GM18858 (cell line): Measurements from ENCODE around the gene C14orf119.
"Not testable (repeated sequence)": the region's sequence is repeated elsewhere in the genome, so short reads cannot be mapped to it uniquely, and the experiment has no call there.

Source experiments
- ATAC-seq: cut with Tn5 transposase; IDR thresholded peaks from one replicate; pipeline ENCODE4 v1.9.1; 2021; ENCODE audit not compliant: unreplicated experiment

C14orf119 gene

GRCh38 chr14:23107620-23108019 lies 12.3 kb downstream of the C14orf119 start:
- not testable (repeated sequence) for ATAC-seq

- ATAC-seq: not testable (repeated sequence)
These were observed 12.9 kb downstream of the C14orf119 start for GRCh38 chr14:23108169-23108568.

DNA sequence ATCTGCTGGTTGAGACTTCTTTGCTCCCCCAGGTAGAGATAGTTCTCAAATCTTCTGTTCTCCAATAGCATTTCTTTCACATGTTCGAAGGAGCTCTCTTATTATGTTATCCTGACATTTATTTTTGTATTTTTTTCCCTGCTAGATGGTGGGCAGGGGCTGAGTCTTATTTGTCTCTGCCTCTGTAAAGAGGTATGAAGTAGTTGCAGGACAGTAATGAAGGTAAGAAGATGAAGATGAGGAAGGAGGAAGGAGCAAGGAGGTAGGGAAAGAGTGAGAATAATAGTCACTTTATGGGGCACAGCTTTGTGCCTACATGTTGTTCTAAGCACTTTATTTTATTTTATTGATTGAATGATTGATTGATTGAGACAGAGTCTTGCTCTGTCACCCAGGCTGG lies 14.5 kb downstream of the C14orf119 start:
- no peak for ATAC-seq

GRCh38 chr14:23110579-23111365 lies 15.5 kb downstream of the C14orf119 start:
- ATAC-seq: no peak

- ATAC-seq: no peak
These were observed 17.3 kb downstream of the C14orf119 start for GRCh38 chr14:23112359-23113178.

GRCh38 chr14:23113431-23114119 lies 18.3 kb downstream of the C14orf119 start:
- no peak for ATAC-seq

DNA sequence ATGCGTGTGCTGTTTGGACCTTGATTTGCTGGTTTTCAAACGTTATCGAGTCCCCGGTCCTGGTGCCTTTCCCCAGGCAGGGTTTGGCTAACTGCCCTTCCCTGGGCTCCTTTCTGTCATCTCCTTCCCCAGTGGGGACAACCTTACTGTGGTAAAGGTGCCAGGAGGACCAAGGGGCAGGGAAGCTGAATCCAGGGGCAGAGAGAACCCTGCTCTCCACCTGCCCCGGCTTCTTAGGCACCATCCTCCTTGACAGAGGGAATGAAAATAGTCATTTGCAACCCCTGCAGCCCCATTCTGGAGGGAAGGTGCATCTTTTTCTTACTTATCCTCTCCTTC lies 18.8 kb downstream of the C14orf119 start:
- ATAC-seq: no peak

DNA sequence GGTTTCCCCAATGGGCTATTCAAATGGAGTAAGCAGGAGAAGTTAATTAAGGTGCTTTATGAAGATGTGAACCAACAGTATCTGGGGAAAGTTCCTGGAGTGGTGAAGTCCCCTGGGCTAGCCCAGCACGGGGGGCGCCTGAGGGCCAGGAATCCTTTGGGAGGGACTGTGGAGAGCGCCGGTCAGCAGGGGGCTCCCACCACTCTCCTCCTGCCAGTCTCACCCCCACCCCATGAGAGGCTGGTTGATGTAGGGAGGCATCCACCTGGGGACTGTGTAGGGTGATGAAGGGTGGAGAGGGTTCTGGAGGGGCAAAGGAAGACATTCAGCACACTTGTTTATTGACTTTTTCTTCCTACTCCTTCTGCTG lies 19.3 kb downstream of the C14orf119 start:
- ATAC-seq: no peak

DNA sequence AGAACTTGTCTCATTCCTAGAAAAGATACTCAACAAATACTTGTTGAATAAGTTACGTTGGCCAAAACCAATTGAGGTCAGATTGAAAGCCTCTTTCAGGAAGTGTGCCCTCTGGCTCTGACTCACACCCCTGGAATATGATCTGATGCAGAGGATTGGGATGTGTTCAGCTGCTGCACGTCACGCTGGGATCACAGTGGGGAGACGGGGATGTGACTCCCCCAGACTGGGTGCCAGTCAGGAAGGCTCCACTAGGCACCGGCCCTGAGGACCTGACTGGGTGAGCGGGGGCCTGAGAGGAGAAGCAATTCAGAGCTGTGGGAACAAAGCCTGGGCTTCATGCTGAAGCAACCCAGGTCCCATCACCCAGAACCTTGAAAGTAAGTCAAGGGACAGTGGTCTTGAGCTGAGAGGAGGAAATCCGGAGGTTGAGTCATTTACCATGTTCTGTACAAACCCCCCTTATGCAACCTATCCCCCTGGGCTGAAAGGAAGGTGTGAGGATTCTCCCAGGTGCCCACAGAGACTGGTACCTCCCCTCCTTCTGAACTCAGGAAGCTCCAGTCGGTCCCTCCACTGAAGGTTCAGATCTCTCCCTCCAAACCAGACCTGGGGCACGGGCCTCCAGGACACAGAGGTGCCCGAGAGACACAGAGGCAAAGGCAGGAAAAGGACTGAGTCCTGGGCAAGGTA lies 19.9 kb downstream of the C14orf119 start:
- no peak for ATAC-seq

DNA sequence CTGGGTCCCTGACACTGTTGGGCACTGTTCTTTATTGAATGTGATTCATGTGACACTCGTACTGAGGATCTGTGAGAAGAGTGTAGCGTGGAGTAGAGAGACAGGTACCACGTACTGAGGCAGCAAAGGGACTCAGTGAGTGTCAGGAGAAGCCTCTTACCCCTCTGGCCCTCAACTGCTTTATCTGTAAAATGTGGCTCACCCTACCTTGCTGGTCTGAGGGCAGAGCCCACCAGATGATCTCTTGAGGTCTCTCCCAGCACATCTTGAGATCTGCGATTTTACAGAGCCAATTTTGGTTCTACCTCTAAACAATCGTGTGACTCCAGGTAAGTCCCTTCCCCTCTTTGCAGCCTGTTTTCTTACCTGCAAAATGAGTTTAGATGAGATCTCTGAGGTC lies 20.6 kb downstream of the C14orf119 start:
- no peak for ATAC-seq

DNA sequence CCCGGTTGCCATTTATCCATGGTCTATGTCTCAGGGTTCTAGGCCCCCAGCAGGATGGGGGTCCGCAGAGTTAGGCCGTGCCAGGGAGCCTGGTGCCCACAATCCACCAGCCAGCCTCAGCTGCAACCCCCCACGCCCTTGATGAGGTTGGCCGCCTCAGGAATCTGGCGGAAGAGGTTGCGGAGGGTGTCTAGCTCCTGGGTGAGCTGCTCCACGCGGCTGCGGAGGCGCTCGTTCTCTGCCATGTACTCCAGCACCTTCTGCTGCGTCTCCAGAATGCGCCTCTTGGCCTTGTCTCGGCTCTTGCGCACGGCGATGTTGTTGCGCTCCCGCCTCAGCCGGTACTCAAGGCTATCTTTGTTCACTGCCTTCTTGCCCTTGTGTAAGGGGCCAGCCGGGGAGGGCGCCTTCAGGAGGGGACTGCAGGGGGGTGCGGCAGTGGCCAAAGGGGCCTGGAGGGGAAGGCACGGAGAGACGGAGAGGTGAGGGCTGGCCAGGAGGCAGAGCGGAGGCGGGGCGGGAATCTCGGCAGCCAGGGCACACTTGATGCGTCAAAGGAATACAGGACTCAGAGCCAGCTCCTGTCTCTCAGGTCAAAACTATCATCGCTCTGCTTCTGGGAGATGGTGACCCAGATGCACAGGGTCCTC lies 22.2 kb downstream of the C14orf119 start:
- no peak for ATAC-seq

DNA sequence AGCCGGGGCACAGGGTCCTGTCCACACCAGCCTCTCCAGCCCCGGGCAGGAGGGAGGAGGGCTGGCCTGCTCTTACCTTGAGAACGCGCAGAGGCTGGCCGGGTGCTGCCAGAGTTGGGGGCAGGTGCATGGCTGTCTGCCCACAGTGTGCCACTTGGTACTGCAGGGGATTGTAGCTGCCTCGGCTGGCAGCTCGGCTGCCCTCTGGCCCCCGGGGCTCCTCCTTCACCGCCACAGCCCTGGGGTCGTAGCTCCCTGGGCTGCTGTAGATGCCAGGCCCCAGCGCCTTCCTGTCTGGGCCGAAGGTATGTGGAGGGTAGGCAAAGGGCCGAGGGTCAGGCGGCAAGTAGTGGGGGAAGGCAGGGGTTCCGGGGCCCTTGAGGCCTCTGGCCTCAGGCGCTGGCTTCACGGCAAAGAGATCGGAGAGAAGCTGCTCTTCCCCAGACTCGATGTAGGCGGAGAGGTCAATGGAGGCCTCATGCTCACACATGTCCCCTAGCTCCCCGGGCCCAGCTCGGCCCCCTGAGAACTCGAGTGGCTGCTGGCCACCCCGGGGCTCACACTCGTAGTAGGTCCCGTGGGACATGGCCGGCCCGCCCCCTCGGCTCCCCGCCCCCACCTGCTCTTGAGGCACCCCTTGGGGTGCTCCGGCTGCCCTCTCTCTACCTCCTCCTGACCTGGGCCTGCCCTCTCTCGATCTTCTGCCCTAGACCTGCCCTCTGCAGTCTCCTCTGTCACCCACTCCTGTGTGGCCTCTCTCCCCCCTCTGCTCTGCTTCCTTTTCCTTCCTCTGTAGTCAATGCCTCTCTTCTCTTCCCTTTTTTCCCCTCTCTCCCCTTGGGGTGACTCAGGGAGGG lies 23.4 kb downstream of the C14orf119 start, which contains the start of gene CEBPE:
Gene CEBPE, minus strand, starts transcription at position 750 of the 857 bp plus-strand sequence. Its CDS starts 164 bp downstream, at position 586.
- no peak for ATAC-seq

DNA sequence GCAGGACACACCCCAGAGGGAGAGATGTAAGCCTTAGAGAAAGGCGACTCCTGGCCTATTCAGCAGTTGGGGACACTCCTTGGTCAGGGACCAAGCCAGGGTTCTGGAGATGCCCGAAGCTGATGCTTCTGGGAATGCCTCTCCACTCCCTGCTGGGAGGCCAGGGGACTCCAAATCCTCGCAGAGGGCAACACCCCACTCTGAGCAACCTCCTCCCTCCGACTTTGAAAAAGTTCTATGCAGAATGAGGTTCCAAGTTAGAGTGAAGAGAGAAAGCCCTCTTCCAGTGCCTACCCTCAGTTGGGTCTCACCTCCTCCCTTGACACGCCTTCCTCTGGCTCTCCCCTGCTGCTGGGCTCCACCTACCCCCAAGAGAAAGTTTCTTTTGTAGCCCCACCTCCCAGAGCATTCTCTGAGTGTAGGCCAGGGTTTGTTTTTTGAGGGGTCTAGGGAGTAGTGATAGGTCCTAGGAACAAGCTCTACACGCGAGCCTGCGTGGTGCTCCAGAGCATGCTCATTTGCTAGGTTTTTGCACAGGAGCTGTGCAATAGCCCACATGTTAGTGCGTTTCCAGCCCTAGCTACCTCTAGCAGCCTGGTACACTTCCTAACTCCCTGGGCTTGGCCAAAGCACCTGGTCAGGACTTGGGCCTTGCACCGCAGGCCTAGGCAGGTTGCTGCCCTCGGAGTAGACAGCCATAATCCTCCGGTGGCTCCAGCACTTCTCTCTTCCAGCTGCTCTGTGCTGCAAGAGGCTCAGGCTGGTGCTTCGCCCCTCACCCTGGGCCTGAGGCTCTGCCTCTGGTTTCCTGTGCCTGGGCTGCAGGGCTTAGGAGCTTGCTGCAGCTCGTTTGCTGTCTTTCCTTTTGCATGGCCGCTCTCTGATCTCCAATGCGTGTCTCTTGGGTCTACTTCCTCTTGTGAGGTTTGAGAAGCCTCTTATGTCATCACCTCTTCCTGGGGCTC lies 24.3 kb downstream of the C14orf119 start:
- ATAC-seq: no peak

DNA sequence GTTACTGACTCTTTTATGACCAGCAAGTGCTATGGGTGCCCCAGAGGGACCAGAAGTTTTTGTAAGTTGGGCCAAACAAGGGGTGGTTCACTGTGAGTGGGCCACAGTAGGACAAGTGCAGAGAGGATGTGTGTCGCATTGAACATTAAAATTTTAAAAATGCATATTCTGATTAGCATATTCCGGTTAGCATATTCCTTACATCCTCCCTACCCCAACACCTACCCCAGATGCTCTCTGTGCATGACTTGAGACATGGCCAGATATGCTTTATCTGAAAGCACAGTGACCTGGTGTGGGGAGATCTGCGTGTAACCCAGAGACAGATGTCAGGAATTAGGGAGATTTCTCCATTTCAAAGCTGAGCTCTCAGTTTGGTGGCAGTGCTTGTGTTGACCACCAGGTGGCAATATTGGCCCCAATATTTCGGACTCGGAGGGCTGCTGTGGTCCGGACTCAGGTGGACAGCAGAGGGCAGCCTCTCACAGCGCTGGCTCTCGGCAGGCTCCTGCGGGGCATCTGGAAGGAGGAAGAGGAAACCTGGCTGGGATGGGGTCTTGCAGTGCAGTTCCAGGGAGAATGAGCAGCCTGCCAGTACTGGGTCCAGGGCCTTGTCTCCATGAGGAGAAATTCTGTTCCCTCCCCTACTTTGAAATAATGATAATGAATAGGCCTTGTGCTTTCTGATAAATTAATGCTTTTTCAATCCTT lies 25.4 kb downstream of the C14orf119 start:
- ATAC-seq: peak; percentile 46

- peak; percentile 62 for ATAC-seq
These were observed 26.1 kb downstream of the C14orf119 start for GRCh38 chr14:23121361-23121771.

- no peak for ATAC-seq
These were observed 26.8 kb downstream of the C14orf119 start for GRCh38 chr14:23122086-23122485.

DNA sequence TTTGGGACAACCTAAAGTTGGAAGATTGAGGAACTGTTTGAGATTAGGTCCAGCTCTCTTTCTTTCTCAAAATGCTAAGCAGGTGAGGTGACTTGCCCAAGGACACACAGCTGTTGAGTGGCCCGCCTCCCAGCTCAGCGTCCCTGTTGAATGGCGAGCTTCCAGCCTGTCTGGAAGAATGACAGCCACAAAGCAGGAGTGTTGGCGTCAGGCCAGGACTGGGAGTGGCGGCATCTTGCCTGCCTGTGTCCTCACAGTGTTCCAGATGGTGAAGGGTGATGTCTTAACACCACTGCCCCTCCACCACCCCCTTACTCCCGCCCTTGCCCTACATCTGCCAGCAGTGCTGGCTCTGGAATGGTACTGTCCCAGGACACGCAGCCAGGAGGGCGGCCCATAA lies 28.1 kb downstream of the C14orf119 start:
- ATAC-seq: no peak
